ENCODE results near the gene ELF3.
"Not testable (repeated sequence)": the region's sequence is repeated elsewhere in the genome, so short reads cannot be mapped to it uniquely, and the experiment has no call there.

Gene ELF3

DNA sequence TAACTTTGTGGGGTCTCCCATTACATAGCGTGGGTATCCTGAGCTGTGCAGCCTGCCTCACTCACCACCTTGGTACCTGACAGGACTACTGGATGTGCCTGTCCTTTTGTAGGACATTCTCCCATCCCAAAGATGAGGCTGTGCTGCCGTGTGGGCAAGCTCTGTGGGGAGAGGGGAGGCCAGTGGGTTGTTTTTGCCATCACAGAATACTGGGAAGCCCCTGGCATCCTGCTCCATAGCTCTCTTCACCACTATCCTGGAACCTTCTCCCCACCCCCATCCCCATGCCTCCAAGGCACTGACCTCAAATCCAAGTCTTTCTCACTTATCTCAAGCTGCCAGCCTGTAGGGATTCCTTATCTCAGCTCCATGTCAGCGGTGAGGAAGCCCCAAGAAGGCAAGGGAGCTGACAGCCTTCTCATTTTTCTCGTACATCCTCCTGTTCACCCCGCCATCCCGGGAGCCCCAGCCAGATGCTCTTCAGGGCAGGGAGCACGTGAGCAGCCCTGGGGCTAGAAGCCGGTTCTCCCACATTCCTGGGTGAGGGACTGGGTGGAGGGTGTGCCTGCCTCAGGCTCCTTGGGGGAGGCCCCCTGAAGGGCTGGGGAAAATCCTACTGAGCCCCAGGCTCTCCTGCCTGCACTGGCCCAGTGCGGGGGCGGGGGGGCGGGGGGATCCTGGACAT is 2.4 kb upstream of the ELF3 start:
- no peak for DNase-seq (ENCODE audit: low read depth)

DNA sequence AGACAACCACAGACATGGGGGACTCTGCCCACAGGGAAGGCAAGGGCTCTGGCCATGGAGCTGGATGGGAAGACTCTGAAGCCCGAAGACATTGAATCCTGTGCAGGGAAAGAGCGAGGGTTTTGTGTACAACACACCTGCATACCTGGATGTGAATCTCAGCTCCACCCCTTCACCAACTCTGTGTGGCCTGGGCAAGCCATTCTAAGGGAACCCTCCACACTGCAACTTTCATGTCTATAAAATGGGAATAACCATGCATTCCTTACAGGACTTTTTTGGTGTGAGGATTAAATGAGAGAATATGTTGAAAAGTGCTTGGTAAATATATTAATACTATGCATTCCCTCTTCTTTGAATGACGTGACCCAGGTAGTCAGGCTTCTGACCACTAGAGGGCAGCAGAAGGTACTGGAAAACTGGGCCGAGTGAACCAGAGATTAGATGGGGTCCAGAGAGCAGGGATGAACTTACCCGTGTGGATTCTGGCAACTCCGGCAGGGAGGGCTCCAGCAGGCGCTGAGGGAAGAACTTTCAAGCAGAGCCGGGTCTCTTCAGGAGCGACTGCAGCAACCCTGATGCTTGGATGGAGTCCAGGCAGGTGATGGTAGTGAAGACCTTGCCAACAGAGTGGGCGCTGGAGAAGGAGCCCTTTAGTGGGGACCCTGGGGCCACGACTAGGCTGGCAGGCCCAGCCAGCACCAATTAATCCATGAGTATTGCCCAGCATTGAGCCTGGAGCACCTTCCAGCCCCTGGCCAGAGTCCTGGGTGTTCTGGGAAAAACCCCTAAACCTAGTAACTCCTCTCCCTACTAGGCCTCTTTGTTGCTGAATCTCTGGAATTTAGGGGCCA is 834 bp upstream of the ELF3 start:
- DNase-seq (ENCODE audit: low read depth): peak; percentile 46

DNA sequence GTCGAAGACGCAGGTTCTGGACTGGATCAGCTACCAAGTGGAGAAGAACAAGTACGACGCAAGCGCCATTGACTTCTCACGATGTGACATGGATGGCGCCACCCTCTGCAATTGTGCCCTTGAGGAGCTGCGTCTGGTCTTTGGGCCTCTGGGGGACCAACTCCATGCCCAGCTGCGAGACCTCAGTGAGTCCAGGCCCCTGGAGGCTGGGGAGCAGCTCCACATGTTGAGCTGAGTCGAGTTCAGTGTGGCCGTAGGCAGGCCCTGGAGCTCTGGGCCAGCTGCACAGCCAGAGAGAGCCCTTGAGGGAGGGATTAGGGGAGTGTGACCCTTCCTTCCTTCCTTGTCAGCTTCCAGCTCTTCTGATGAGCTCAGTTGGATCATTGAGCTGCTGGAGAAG is 1.6 kb downstream of the ELF3 start:
- no peak for DNase-seq (ENCODE audit: low read depth)

DNA sequence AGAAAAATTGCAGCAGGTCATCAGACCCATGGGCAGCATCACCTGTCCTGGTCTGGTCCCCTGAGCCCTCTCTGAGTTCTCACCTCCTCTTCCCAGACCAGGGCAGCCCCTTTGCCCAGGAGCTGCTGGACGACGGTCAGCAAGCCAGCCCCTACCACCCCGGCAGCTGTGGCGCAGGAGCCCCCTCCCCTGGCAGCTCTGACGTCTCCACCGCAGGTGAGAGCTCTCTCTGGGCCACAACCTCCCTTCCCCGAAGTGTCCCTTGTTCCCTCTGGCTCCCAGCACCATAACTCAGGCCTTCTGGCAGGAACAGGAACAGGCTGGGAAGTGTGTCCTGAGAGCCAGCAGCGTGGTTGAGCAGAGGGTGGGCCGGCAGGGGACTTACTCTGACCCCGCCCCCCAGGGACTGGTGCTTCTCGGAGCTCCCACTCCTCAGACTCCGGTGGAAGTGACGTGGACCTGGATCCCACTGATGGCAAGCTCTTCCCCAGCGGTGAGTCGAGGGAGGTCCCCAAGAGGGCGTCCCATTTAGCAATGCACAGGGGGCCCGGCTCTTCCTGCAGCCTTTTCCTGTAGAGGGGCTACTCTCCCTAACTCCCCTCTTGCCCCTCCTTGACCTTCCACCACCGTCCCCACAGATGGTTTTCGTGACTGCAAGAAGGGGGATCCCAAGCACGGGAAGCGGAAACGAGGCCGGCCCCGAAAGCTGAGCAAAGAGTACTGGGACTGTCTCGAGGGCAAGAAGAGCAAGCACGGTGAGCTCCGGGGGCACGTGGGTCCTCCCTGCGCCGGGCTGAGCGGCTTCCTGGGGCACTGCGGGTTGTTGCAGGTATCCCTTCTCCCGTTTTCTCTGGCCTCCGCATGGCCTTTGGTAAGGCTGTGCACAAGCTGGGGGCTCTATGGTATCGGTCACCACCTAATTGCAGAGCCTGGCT is 2.4 kb downstream of the ELF3 start:
- no peak for DNase-seq (ENCODE audit: low read depth)

DNA sequence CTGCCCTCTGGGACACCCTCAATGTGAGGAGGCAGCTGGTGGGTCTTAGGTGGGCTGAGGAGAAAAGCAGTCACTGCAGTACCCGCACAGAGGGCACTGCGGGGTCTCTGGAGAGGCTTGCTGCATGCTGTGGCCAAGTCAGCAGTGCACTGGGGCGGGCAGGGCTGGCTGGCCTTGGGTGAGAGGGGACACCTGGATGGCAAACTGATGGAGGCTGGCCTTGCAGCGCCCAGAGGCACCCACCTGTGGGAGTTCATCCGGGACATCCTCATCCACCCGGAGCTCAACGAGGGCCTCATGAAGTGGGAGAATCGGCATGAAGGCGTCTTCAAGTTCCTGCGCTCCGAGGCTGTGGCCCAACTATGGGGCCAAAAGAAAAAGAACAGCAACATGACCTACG is 3.2 kb downstream of the ELF3 start:
- DNase-seq (ENCODE audit: low read depth): no peak

DNA sequence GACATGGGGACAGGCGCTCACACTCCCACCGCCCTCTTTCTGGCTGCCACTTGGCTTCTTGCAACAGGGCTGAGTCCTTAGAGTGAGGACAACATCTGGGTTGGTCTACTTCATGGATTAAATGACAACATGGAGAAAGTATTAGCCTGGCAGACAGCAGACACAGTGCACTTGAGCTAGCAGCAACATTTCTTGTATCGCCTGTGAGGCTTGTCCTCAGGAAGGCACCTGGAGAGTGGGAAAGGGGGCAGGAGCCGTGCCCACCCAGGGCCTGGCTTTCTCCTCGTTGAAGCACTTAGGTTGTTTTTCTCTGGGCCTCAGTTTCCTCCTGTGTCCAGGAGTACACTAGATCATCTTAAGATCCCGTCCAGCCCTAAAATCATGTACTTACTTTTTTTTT is 3.7 kb downstream of the ELF3 start:
- no peak for DNase-seq (ENCODE audit: low read depth)

DNA sequence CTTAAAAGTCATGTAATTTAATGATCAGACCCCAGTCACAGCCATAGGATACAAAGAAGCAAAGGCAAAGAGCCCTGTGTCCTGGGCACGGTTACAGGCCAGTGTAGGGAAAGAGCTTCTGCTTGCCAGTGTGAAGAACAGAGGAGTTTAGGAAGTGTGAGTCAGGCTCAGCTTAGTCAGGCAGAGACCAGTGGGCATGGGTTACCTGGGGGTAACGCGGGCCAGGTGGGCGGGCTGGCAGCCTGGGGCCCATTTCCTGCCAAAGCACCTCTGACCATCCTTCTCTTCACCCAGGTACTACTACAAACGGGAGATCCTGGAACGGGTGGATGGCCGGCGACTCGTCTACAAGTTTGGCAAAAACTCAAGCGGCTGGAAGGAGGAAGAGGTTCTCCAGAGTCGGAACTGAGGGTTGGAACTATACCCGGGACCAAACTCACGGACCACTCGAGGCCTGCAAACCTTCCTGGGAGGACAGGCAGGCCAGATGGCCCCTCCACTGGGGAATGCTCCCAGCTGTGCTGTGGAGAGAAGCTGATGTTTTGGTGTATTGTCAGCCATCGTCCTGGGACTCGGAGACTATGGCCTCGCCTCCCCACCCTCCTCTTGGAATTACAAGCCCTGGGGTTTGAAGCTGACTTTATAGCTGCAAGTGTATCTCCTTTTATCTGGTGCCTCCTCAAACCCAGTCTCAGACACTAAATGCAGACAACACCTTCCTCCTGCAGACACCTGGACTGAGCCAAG is 4.7 kb downstream of the ELF3 start:
- DNase-seq (ENCODE audit: low read depth): no peak

DNA sequence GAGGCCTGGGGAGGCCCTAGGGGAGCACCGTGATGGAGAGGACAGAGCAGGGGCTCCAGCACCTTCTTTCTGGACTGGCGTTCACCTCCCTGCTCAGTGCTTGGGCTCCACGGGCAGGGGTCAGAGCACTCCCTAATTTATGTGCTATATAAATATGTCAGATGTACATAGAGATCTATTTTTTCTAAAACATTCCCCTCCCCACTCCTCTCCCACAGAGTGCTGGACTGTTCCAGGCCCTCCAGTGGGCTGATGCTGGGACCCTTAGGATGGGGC is 5.2 kb downstream of the ELF3 start:
- no peak for DNase-seq (ENCODE audit: low read depth)

DNA sequence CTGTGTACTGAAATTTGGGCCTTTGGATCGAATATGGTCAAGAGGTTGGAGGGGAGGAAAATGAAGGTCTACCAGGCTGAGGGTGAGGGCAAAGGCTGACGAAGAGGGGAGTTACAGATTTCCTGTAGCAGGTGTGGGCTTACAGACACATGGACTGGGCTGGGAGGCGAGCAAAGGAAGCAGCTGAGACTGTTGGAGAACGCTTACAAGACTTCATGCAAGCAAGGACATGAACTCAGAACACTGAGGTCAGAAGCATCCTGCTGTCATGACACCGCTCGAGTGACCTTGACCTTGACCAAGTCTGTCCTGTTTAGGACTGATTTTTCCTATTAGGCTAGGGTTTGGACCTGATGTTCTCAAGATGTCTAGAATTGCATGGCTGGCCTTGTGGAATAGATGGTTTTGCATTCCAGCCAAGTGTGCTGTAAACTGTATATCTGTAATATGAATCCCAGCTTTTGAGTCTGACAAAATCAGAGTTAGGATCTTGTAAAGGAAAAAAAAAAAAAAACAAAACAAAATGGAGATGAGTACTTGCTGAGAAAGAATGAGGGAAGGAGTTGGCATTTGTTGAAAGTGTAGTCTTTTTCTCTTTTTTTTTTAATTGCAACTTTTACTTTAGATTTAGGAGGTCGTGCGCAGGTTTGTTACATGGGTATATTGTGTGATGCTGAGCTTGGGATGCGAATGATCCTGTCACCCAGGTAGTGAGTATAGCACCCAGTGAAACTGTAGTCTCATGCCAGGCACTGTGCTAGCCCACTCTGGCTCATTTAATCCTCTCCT is 5.8 kb downstream of the ELF3 start:
- DNase-seq (ENCODE audit: low read depth): no peak

DNA sequence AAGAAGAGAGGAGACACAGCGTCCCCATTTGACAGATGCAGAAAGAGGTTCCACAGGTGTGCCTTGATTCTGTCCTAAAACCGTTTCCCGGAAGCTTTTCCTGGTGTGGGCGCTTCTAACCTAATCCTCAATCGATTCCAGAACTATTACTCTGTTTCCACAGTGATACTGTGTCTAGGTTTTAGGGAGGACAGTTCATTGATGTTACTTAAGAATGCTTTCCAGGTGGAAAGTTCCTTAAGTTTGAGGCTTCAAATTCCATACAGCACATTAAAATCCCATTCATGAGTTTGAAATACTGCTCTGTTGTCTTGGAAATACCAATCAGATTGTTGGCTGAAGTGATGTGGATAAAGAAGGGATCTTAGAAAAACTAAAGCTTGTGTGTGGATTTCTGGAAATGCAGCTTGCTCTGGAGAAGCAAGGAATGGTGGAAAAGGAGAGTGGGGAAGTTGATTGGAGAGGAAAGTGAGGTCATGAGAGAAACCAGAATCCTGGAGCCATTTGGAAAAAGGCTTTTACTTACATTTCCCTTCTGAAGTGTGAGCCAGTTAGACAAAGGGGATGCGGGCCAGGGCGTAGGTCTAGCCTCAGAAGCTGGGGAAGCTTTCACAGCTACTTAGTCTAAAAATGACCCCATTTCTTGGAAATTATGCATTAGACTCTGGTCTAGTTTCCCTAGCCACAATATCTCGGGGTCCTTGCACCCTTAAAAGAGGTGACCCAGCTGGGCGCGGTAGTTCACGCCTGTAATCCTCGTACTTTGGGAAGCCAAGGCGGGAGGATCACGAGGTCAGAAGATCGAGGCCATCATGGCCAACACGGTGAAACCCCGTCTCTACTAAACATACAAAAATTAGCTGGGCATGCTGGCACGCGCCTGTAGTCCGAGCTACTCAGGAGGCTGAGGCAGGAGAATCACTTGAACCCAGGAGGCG is 6.7 kb downstream of the ELF3 start:
- DNase-seq (ENCODE audit: low read depth): no peak

DNA sequence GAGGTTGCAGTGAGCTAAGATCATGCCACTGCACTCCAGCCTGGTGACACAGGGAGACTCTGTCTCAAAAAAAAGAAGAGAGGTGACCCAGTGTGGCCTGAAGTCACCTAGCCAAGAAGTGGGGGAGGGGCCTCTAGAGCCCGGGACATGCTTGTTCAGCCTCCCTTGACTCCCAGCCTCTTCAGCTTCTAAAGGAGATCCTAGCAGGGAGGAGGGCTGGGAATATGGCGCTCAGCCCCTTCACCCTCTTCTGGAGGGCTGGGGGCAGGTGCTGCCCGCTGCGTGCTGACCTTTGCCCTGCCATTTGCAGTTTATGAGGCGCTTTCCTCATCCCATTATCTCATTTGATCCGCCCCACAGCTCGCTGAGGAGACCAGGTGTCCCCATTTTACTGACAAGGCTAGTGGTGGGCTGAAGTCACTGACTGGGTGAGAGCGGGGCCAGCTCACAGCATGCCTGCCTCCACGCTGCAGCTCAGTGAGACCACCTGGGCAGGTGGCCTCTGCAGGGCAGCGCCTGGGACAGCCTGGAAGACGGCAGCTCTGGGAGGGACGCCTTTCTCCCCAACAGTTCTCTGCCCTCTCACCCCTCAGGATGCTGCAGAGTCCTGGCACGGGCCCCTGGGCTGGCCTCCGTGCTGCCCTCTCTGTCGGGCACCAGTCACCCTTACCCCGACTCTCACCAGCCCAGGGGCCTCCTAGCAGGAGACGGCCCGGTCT is 7.5 kb downstream of the ELF3 start:
- no peak for DNase-seq (ENCODE audit: low read depth)

DNA sequence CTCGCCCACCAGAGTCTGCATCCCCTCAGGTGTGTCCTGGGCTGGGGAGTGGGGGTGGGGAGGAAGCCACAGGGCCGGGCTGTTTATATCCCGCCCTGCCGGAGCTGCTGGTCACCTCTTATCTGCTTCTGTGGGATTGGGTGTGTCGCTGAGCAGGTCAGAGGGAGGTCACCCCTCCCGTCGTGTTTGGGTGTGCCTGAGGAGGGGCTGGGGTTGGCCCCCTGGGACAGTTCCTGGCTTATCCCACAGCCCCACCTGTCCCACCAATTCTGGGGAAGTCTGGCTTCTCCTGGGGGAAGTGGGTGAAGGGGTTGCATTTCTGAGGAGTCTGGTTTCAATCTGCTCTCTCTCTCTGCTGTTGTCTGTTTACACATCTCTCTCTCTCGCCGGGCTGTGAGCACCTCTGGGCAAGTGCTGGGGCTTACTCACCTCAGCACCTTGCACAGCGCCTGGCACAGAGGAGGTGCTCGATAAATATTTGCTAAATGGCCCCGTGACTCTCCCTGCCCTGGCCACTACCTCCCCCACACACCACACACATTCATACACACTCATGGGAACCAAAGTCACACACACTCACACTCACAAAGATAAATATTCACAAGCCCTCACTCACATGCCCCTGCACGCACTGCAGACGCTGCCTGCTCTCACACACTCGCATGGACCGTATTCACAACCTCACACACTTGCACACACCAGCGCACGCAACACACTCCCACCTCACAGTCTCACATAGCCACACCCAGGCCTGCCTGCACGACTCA is 8.3 kb downstream of the ELF3 start:
- DNase-seq (ENCODE audit: low read depth): no peak

DNA sequence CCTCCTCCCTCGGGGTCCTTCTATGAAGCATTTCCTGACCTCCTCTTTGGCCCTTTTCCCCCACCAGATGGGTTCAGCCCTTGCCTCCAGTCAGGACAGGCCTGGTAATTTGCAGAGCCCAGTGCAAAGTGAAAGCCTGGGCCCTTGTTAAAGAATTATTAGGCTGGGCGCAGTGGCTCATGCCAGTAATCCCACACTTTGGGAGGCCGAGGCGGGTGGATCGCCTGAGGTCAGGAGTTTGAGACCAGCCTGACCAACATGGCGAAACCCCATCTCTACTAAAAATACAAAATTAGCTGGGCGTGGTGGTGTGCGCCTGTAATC is 8.8 kb downstream of the ELF3 start:
- DNase-seq (ENCODE audit: low read depth): not testable (repeated sequence)

DNA sequence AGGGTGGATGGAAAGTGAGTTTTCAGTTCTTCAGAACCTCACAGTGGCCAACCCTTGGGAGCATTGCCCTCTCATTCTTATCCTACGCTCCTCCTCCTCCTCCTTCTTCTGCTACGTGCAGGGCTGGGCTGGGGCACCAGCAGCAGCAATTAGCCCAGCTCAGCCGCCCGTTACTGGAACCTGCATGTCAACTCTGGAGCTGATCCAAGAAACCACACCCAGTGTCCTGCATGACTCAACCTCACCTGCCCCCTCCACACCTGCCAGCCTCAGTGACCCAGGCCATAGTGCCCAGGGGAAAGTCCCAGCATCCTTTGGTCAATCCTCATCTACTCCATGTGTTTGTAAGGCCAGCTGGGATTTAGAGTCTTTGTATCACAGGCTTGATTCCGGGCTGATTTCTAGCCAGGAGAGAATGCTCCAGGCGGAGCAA is 12.6 kb downstream of the ELF3 start:
- no peak for DNase-seq (ENCODE audit: low read depth)

DNA sequence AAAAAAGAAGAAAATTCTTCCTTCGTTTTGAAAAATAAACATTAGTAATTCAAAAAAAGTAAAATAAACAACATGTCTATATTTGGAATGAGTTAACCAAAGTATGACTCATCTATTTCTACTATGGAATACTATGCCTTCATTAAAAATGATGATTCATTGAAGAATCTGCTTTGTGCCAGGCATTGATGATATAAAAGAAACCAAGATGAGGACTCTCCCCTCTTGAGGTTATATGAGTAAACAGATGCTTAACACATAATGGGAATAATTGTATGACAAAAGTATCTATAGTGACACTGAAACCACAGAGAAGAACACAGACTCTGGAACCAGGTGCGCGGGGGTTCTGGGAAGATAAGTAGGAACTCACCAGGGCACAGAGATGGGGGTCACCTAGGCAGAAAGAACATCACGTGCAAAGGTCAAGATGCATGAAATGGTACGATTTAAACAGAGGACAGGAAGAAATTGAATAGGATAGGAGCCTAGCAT is 18.8 kb downstream of the ELF3 start:
- no peak for DNase-seq (ENCODE audit: low read depth)

DNA sequence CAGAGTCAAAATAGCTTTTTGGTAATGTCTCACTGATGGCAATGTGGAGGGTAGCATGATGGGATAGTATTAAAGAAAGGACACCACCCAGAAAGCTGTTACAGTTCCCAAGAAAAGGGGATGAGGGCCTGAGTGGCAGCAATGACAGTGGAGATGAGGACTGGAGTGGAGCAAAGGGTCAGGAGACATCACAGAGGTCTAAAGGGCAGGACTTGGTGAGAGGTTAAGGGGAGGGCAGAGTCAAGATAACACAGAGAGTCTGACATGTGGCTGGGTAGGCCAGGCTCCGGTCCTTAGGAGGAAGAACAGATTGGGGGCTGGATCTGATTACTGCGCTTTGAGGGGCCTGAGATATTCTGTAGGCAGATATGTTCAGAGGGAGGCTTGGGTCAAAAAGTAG is 19.3 kb downstream of the ELF3 start:
- no peak for DNase-seq (ENCODE audit: low read depth)

DNA sequence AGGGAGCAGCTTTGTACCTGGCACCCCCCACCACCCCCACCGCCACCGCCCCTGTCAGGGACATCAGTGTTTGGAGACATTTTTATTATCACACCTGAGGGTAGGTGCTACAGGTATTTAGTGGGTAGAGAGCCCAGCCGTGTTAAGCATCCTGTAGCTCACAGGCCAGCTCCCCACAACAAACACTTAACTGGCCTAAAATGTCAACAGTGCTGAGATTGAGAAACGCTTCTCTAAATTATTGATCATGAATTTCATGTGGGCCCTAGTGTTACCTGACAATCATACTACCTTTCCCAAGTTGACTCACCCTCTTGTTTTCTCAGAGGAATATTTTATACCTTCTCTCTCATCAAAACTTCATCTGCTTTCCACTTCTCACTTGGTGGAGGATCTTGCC is 21.4 kb downstream of the ELF3 start:
- DNase-seq (ENCODE audit: low read depth): no peak

DNA sequence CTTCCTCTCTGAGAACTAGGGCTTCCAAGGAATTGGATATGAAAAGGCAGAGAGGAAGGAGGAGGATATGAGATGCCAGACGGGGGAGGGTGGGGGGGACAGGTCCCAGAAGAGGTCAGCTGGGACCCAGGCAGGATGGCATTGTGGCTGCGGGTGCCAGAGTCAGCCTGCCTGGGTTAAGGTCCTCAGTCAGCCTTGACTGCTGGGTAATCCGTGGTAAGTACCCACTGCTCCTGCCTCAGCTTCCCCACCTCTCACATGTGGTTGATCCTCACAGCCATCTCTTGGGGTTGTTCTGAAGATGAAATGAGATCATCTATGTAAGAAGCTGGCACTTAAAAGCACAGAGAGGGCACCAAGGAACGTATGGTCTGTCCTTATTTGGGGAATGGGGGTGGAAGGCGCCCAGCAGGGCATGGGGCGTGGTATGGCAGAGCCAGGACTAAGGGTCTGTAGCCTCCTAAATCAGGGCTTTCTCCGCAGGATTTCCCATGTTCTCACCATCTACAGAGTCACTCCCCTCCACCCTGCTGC is 23.8 kb downstream of the ELF3 start:
- DNase-seq (ENCODE audit: low read depth): no peak

Data from stimulated activated CD8-positive, alpha-beta memory T cell treated with anti-CD3 and anti-CD28 coated beads, Interleukin-12 subunit alpha, Interleukin-12 subunit beta, amount 100 ng/mL, for 1 hour (primary cell).